MM.1S (cell line): ENCODE results near the gene UQCC2.

ENCODE experiments used
- EZH2 ChIP-seq: fragments of 300-600 bp; sonication (generic); optimal IDR thresholded peaks from 2 replicates; pipeline ENCODE3; 2017; ENCODE audit warnings: low read depth, mild to moderate bottlenecking, antibody characterized with exemption, low read length, mixed read lengths
- EZH2phosphoT487 ChIP-seq: fragments of 300-600 bp; sonication (generic); IDR thresholded peaks from 2 replicates; pipeline ENCODE4 v1.6.1; 2018; ENCODE audit warnings: antibody characterized with exemption, low read length
- TF ChIP-seq, protein P1 (sequence below): fragments of 300-600 bp; sonication (generic); IDR thresholded peaks from 2 replicates; pipeline ENCODE4 v1.5.1; 2016; ENCODE audit warnings: antibody characterized with exemption, low read length, mixed read lengths

DNA sequence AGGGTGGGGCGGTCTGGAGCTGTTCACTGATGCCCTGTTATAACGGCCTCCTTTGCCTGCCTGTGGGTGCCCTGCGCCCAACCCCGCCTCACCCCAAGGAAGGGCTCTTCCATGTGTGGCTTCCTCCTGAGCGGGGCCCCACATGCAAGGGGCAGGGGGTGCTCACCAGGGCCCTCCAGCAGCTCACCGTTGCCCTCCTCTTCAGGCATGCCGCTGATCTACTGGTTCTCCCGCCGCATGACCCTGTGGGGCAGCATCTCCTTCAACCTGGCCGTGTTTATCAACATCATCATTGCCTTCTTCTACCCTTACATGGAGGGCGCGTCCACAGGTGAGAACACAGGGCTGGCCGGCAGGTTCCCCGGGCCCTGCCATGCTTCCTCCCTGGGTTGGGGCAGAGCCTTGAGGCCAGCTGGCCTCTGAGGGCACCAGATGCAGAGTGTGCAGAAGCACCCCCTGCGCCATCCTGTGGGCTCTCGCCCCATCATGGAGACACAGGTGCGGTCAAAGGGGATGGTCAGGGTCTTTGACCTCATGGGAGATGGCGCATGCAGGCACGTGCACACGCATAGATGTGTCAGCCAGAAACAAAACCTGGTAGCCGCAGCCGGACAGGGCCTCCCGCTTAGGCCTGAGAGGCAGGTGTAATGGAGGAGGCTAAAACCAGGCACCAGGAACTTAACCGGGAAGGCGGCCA, 22.9 kb downstream of the UQCC2 start:
- TF ChIP-seq, protein P1, sequence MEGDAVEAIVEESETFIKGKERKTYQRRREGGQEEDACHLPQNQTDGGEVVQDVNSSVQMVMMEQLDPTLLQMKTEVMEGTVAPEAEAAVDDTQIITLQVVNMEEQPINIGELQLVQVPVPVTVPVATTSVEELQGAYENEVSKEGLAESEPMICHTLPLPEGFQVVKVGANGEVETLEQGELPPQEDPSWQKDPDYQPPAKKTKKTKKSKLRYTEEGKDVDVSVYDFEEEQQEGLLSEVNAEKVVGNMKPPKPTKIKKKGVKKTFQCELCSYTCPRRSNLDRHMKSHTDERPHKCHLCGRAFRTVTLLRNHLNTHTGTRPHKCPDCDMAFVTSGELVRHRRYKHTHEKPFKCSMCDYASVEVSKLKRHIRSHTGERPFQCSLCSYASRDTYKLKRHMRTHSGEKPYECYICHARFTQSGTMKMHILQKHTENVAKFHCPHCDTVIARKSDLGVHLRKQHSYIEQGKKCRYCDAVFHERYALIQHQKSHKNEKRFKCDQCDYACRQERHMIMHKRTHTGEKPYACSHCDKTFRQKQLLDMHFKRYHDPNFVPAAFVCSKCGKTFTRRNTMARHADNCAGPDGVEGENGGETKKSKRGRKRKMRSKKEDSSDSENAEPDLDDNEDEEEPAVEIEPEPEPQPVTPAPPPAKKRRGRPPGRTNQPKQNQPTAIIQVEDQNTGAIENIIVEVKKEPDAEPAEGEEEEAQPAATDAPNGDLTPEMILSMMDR, result no peak
- TF ChIP-seq EZH2 (no peak), EZH2phosphoT487 (no peak)
